T-helper 1 cell treated with Interleukin-12 subunit alpha and Interleukin-12 subunit beta and Interleukin-4 antibody, amounts not matched to agents 30 ng/mL and 1 ng/mL, for 36 hours (primary cell): ENCODE data around the gene MKX. TPM values are rescaled to one million over a fixed set of nuclear protein-coding genes. Genes with fewer than 3 reads are reported as not detected.

ENCODE experiments used
- total RNA-seq: library from RNA; stranded (reverse); gene quantifications from 2 replicates; pipeline ENCODE4 v1.2.3, GENCODE V29; 2022

The MKX gene
- total RNA-seq, 1 donor from 2014 or later: not detected

Other genes starting within 250 kb of the MKX start
- gene RAB18, start 241.5 kb downstream of the MKX start, total RNA-seq: 76.0 and 81.2 TPM in 2 replicates